Activated T-cell treated with anti-CD3 and anti-CD28 coated beads, Interleukin-2, amount 50 U/mL, for 24 hours (primary cell): ENCODE measurements around the gene RXRA.

Experiments
- DNase-seq: peaks from one replicate; pipeline ENCODE4 v3.0.0-alpha.2; 2020
- H3K27ac Mint-ChIP-seq: 2 replicates; pipeline ENCODE4 v1.8.0; 2020; ENCODE audit warnings: mild to moderate bottlenecking, mixed read lengths
- H3K27me3 Mint-ChIP-seq: 2 replicates; pipeline ENCODE4 v1.8.0; 2020; ENCODE audit warnings: mixed read lengths
- H3K36me3 Mint-ChIP-seq: 2 replicates; pipeline ENCODE4 v1.8.0; 2020; ENCODE audit warnings: low read depth, mixed read lengths
- H3K4me1 Mint-ChIP-seq: 2 replicates; pipeline ENCODE4 v1.8.0; 2020; ENCODE audit warnings: low read depth, mixed read lengths
- H3K4me3 Mint-ChIP-seq: 2 replicates; pipeline ENCODE4 v1.8.0; 2020; ENCODE audit warnings: mild to moderate bottlenecking, moderate library complexity, mixed read lengths
- H3K9me3 Mint-ChIP-seq: 2 replicates; pipeline ENCODE4 v1.8.0; 2020; ENCODE audit warnings: mixed read lengths

Gene RXRA

GRCh38 chr9:134484479-134484878 lies 158.2 kb downstream of the RXRA start:
- H3K4me1 Mint-ChIP-seq = no peaks in the 10 kb centered on the region
- H3K36me3 Mint-ChIP-seq = no peaks in the 10 kb centered on the region
- H3K27ac Mint-ChIP-seq = no peak overlapping the region
- no peak for DNase-seq
- no peak overlapping the region for H3K4me3 Mint-ChIP-seq
- H3K27me3 Mint-ChIP-seq = no peaks in the 10 kb centered on the region
- H3K9me3 Mint-ChIP-seq = no peaks in the 10 kb centered on the region

- Mint-ChIP-seq H3K4me3 (no peak overlapping the region), H3K9me3 (no peaks in the 10 kb centered on the region), H3K27ac (no peak overlapping the region), H3K27me3 (no peaks in the 10 kb centered on the region), H3K4me1 (no peaks in the 10 kb centered on the region), H3K36me3 (no peaks in the 10 kb centered on the region)
- no peak for DNase-seq
Observed at GRCh38 chr9:134485653-134486052, 159.4 kb downstream of the RXRA start.

- H3K36me3 Mint-ChIP-seq = no peaks in the 10 kb centered on the region
- H3K27ac Mint-ChIP-seq = no peak overlapping the region
- no peaks in the 10 kb centered on the region for H3K9me3 Mint-ChIP-seq
- H3K4me3 Mint-ChIP-seq = no peak overlapping the region
- H3K4me1 Mint-ChIP-seq = no peaks in the 10 kb centered on the region
- peaks cover under 1% of the 10 kb centered on the region for H3K27me3 Mint-ChIP-seq
- DNase-seq = no peak
Observed at GRCh38 chr9:134486143-134486591, 159.9 kb downstream of the RXRA start.

- Mint-ChIP-seq H3K9me3 (no peaks in the 10 kb centered on the region), H3K4me3 (no peak overlapping the region), H3K36me3 (no peaks in the 10 kb centered on the region), H3K4me1 (no peaks in the 10 kb centered on the region), H3K27ac (no peak overlapping the region), H3K27me3 (peaks cover 3% of the 10 kb centered on the region)
- DNase-seq = peak; percentile 14
Observed at GRCh38 chr9:134486596-134486995, 160.3 kb downstream of the RXRA start.
